MM.1S (cell line): ENCODE results near the gene LRRC56.

Experiments used
- DNase-seq: peaks from one replicate; pipeline ENCODE4 v3.0.0-alpha.2; 2015
- H2AFZ ChIP-seq: fragments of 300-600 bp; sonication (generic); 2 replicates; pipeline ENCODE4 v1.6.0; 2016; ENCODE audit warnings: antibody characterized with exemption, low read length
- H3F3A ChIP-seq: fragments of 300-600 bp; sonication (generic); 2 replicates; pipeline ENCODE4 v1.6.1; 2016; ENCODE audit warnings: mild to moderate bottlenecking, antibody characterized with exemption, low read length, moderate library complexity, mixed read lengths; ENCODE audit not compliant: insufficient read depth
- H3K27ac ChIP-seq: fragments of 300-600 bp; sonication (generic); 2 replicates; pipeline ENCODE4 v1.5.1; 2016; ENCODE audit warnings: mild to moderate bottlenecking, low read length
- H3K27me3 ChIP-seq: fragments of 300-600 bp; sonication (generic); replicated peaks from 2 replicates; pipeline ENCODE4 v1.6.0; 2016; ENCODE audit warnings: low read length; ENCODE audit not compliant: insufficient read depth
- H3K36me3 ChIP-seq: fragments of 300-600 bp; sonication (generic); replicated peaks from 2 replicates; pipeline ENCODE4 v1.6.1; 2016; ENCODE audit warnings: mild to moderate bottlenecking, low read length, mixed read lengths; ENCODE audit not compliant: insufficient read depth
- H3K4me1 ChIP-seq: fragments of 300-600 bp; sonication (generic); 2 replicates; pipeline ENCODE4 v1.6.1; 2016; ENCODE audit warnings: low read length, mixed read lengths
- H3K4me2 ChIP-seq: fragments of 300-600 bp; sonication (generic); 2 replicates; pipeline ENCODE4 v1.6.0; 2016; ENCODE audit warnings: low read depth, low read length
- H3K4me3 ChIP-seq: fragments of 300-600 bp; sonication (generic); 2 replicates; pipeline ENCODE4 v1.5.1; 2016; ENCODE audit warnings: low read length, mixed read lengths
- H3K79me2 ChIP-seq: fragments of 300-600 bp; sonication (generic); 2 replicates; pipeline ENCODE4 v1.6.1; 2016; ENCODE audit warnings: mixed run types, low read length, mixed read lengths
- H3K9ac ChIP-seq: fragments of 300-600 bp; sonication (generic); 2 replicates; pipeline ENCODE4 v1.6.1; 2016; ENCODE audit warnings: low read length, mixed read lengths
- H3K9me2 ChIP-seq: fragments of 300-600 bp; sonication (generic); replicated peaks from 2 replicates; pipeline ENCODE4 v1.6.1; 2016; ENCODE audit warnings: mild to moderate bottlenecking, low read length, mixed read lengths; ENCODE audit not compliant: insufficient read depth
- H3K9me3 ChIP-seq: fragments of 300-600 bp; sonication (generic); replicated peaks from 2 replicates; pipeline ENCODE4 v1.6.1; 2016; ENCODE audit warnings: mild to moderate bottlenecking, low read length, mixed read lengths; ENCODE audit not compliant: insufficient read depth
- H4K20me1 ChIP-seq: fragments of 300-600 bp; sonication (generic); 2 replicates; pipeline ENCODE4 v1.6.1; 2016; ENCODE audit warnings: mild to moderate bottlenecking, low read length, moderate library complexity, mixed read lengths; ENCODE audit not compliant: insufficient read depth
- CTCF ChIP-seq: fragments of 300-600 bp; sonication (generic); IDR thresholded peaks from 2 replicates; pipeline ENCODE4 v1.5.1; 2016; ENCODE audit warnings: antibody characterized with exemption, low read length, mixed read lengths
- EZH2 ChIP-seq: fragments of 300-600 bp; sonication (generic); optimal IDR thresholded peaks from 2 replicates; pipeline ENCODE3; 2017; ENCODE audit warnings: low read depth, mild to moderate bottlenecking, antibody characterized with exemption, low read length, mixed read lengths
- EZH2phosphoT487 ChIP-seq: fragments of 300-600 bp; sonication (generic); IDR thresholded peaks from 2 replicates; pipeline ENCODE4 v1.6.1; 2018; ENCODE audit warnings: antibody characterized with exemption, low read length

Gene LRRC56

GRCh38 chr11:528166-528814 lies 9.0 kb upstream of the LRRC56 start:
- H3K9ac ChIP-seq = no peak overlapping the region
- no peak for DNase-seq
- H3F3A ChIP-seq = no peaks in the 10 kb centered on the region
- no peak for TF ChIP-seq CTCF
- no peak for TF ChIP-seq EZH2phosphoT487
- TF ChIP-seq EZH2 = no peak
- no peak overlapping the region for H3K4me3 ChIP-seq
- peaks cover 5% of the 10 kb centered on the region; the same call in 1 of the 2 replicates for H3K27me3 ChIP-seq
- no peaks in the 10 kb centered on the region for H4K20me1 ChIP-seq
- no peaks in the 10 kb centered on the region for H3K9me3 ChIP-seq
- no peaks in the 10 kb centered on the region for H3K4me1 ChIP-seq
- no peak overlapping the region for H2AFZ ChIP-seq
- no peak overlapping the region for H3K27ac ChIP-seq
- H3K36me3 ChIP-seq = no peaks in the 10 kb centered on the region
- no peak overlapping the region for H3K4me2 ChIP-seq
- H3K79me2 ChIP-seq = peaks cover under 1% of the 10 kb centered on the region; the same call in 1 of the 2 replicates
- no peaks in the 10 kb centered on the region for H3K9me2 ChIP-seq

- no peaks in the 10 kb centered on the region for H4K20me1 ChIP-seq
- H3K79me2 ChIP-seq = peaks cover 8% of the 10 kb centered on the region
- H2AFZ ChIP-seq = no peak overlapping the region
- no peaks in the 10 kb centered on the region for H3F3A ChIP-seq
- no peak overlapping the region for H3K4me3 ChIP-seq
- peaks cover 2% of the 10 kb centered on the region; the same call in 1 of the 2 replicates for H3K27me3 ChIP-seq
- TF ChIP-seq EZH2phosphoT487 = no peak
- TF ChIP-seq CTCF = no peak
- no peak for TF ChIP-seq EZH2
- no peak overlapping the region for H3K4me2 ChIP-seq
- no peaks in the 10 kb centered on the region for H3K9me2 ChIP-seq
- H3K36me3 ChIP-seq = no peaks in the 10 kb centered on the region
- H3K4me1 ChIP-seq = no peaks in the 10 kb centered on the region
- DNase-seq = no peak
- no peak overlapping the region for H3K9ac ChIP-seq
- H3K27ac ChIP-seq = no peak overlapping the region
- H3K9me3 ChIP-seq = no peaks in the 10 kb centered on the region
These were observed 8.3 kb upstream of the LRRC56 start for GRCh38 chr11:528815-529727.

GRCh38 chr11:529728-530411 lies 7.5 kb upstream of the LRRC56 start:
- no peak overlapping the region for H3K9ac ChIP-seq
- H4K20me1 ChIP-seq = no peaks in the 10 kb centered on the region
- H3K79me2 ChIP-seq = peaks cover 16% of the 10 kb centered on the region
- H3F3A ChIP-seq = peaks cover 3% of the 10 kb centered on the region; the same call in 1 of the 2 replicates
- peaks cover 3% of the 10 kb centered on the region; the same call in 1 of the 2 replicates for H3K4me1 ChIP-seq
- H3K4me3 ChIP-seq = no peak overlapping the region
- H2AFZ ChIP-seq = no peak overlapping the region
- no peaks in the 10 kb centered on the region for H3K9me2 ChIP-seq
- no peaks in the 10 kb centered on the region for H3K27me3 ChIP-seq
- H3K36me3 ChIP-seq = no peaks in the 10 kb centered on the region
- no peaks in the 10 kb centered on the region for H3K9me3 ChIP-seq
- H3K4me2 ChIP-seq = no peak overlapping the region
- no peak for TF ChIP-seq EZH2
- no peak for TF ChIP-seq EZH2phosphoT487
- no peak for TF ChIP-seq CTCF
- H3K27ac ChIP-seq = no peak overlapping the region
- DNase-seq = no peak
